Measurements from ENCODE around the gene INPP5B. TPM values are rescaled to one million over a fixed set of nuclear protein-coding genes. Genes with fewer than 3 reads are reported as not detected.

Gene INPP5B
- total and polyA plus RNA-seq, 9 of the 15 experiments (the other 6 are each of a cell fraction or from before 2014, with no cell fraction given) = 14.1 to 28.7 (median 20.9) TPM

- TF ChIP-seq ZMIZ1 (IDR thresholded peaks at IDR 0.05; ENCODE audit: low read depth in 2 of 2, low read length in 2 of 2) (0 out of 4 replicates have a peak, but pooled peaks of 1 of the 2 experiments have one; percentile 15), KAT7 (CRISPR knock-in tag; IDR thresholded peaks at IDR 0.05; ENCODE audit: borderline replicate concordance) (peak; percentile 57; the same call in 1 of the 2 replicates), HOMEZ (CRISPR knock-in tag; IDR thresholded peaks at IDR 0.05) (no peak), ZFP36 (IDR thresholded peaks at IDR 0.05; ENCODE audit: low read depth, low read length, partially characterized antibody) (peak; percentile 98), ARID3A (IDR thresholded peaks at IDR 0.05; ENCODE audit: borderline replicate concordance, low read depth, low read length) (peak; percentile 57; the same call in 1 of the 2 replicates), CBX1 (IDR thresholded peaks at IDR 0.05; ENCODE audit: low read depth) (peak; percentile 93), CHD2 (IDR thresholded peaks at IDR 0.05; ENCODE audit: low read depth, low read length) (peak; percentile 89), ZBTB17 (CRISPR knock-in tag; IDR thresholded peaks at IDR 0.05) (no peak), ZNF354B (CRISPR knock-in tag; IDR thresholded peaks at IDR 0.05) (no peak), NRF1 (conservative IDR thresholded peaks at IDR 0.05 in 1 of 2, IDR thresholded peaks at IDR 0.05 in 1 of 2) (peak; percentile 88 to 89), CEBPZ (IDR thresholded peaks at IDR 0.05; ENCODE audit: borderline replicate concordance, low read depth, low read length) (peak; percentile 91), ZBTB34 (CRISPR knock-in tag; IDR thresholded peaks at IDR 0.05) (peak; percentile 29; the same call in 1 of the 2 replicates), GATA2 (CRISPR knock-in tag; IDR thresholded peaks at IDR 0.05) (no peak)
Measured at GRCh38 chr1:37931361-37932158, 15.3 kb downstream of the INPP5B start (continued).

Measured in K562 (cell line).